Osteoblast (primary cell): ENCODE data around the gene CUX1. TPM values are rescaled to one million over a fixed set of nuclear protein-coding genes. Genes with fewer than 3 reads are reported as not detected.

Experiments
- DNase-seq: peaks from one replicate; pipeline ENCODE4 v3.0.0; 2011; ENCODE audit warnings: low spot score, mixed read lengths; ENCODE audit not compliant: insufficient read length; ENCODE audit errors: missing footprints
- H2AFZ ChIP-seq: 2 replicates; pipeline ENCODE4 v1.6.0; 2011; ENCODE audit warnings: mild to moderate bottlenecking, low read length
- H3K27ac ChIP-seq: 2 replicates; pipeline ENCODE4 v1.5.1; 2011; ENCODE audit warnings: mild to moderate bottlenecking, low read depth, low read length, moderate library complexity
- H3K27me3 ChIP-seq: 2 replicates; pipeline ENCODE4 v1.6.0; 2012; ENCODE audit warnings: mild to moderate bottlenecking, control low read depth, inconsistent platforms, low read length, moderate library complexity; ENCODE audit not compliant: insufficient read depth
- H3K36me3 ChIP-seq: 2 replicates; pipeline ENCODE4 v1.5.1; 2011; ENCODE audit warnings: mild to moderate bottlenecking, low read length, control low read depth, moderate library complexity; ENCODE audit not compliant: insufficient read depth
- H3K4me1 ChIP-seq: 2 replicates; pipeline ENCODE4 v1.5.1; 2011; ENCODE audit warnings: mild to moderate bottlenecking, low read length, control low read depth, moderate library complexity; ENCODE audit not compliant: insufficient read depth
- H3K4me2 ChIP-seq: 2 replicates; pipeline ENCODE4 v1.6.0; 2011; ENCODE audit warnings: mild to moderate bottlenecking, low read length; ENCODE audit not compliant: insufficient read depth
- H3K4me3 ChIP-seq: fragments of 200-600 bp; sonication (generic); 3 replicates; pipeline ENCODE4 v1.5.1; 2012; ENCODE audit warnings: mild to moderate bottlenecking, low read length, inconsistent platforms; ENCODE audit not compliant: insufficient read depth
- H3K79me2 ChIP-seq: 2 replicates; pipeline ENCODE4 v1.6.0; 2012; ENCODE audit warnings: mild to moderate bottlenecking, low read length, control low read depth, inconsistent platforms; ENCODE audit not compliant: insufficient read depth
- H3K9me3 ChIP-seq: 2 replicates; pipeline ENCODE4 v1.5.1; 2011; ENCODE audit warnings: low read depth, low read length, control low read depth
- H4K20me1 ChIP-seq: 2 replicates; pipeline ENCODE4 v1.6.0; 2012; ENCODE audit warnings: mild to moderate bottlenecking, low read length, control low read depth; ENCODE audit not compliant: insufficient read depth
- total RNA-seq: library from RNA; depleted of rRNA; stranded (reverse); fragments of >200 nt; gene quantifications from 2 replicates; pipeline ENCODE4 v1.2.3, GENCODE V29; 2012
- TF ChIP-seq, protein P1 (sequence below): IDR thresholded peaks from 2 replicates; pipeline ENCODE4 v1.5.1; 2011; ENCODE audit warnings: mild to moderate bottlenecking, low read depth, low read length, moderate library complexity; ENCODE audit errors: extremely low read depth

Gene CUX1
- total RNA-seq, 1 donor = 41.6 TPM

DNA sequence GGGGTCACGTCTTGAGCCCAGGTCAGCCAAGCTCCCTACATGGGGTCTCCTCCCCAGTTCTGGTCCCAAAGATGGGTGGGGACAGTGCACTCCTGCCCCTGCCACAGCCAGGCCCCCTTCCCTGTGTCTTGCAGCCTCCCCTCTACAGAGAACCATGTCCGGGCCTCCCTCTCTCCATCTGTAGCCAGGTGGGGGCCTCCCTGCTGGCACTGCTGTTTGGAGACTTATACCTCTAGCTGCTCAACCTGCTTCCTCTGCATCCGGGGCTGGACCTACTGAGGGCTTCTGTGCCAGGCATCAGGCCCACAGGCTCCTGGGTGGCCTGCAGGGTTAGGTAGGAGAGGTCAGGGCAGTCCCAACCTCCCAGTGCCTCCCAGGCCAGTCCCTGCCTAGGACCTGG, 477.2 kb downstream of the CUX1 start:
- Histone ChIP-seq H2AFZ (no peak overlapping the region), H3K36me3 (no peaks in the 10 kb centered on the region), H3K9me3 (no peaks in the 10 kb centered on the region), H3K27me3 (no peaks in the 10 kb centered on the region), H3K4me2 (no peak overlapping the region), H3K4me1 (no peaks in the 10 kb centered on the region), H4K20me1 (peaks cover 11% of the 10 kb centered on the region), H3K4me3 (no peak overlapping the region), H3K27ac (no peak overlapping the region), H3K79me2 (no peaks in the 10 kb centered on the region)
- TF ChIP-seq, protein P1, sequence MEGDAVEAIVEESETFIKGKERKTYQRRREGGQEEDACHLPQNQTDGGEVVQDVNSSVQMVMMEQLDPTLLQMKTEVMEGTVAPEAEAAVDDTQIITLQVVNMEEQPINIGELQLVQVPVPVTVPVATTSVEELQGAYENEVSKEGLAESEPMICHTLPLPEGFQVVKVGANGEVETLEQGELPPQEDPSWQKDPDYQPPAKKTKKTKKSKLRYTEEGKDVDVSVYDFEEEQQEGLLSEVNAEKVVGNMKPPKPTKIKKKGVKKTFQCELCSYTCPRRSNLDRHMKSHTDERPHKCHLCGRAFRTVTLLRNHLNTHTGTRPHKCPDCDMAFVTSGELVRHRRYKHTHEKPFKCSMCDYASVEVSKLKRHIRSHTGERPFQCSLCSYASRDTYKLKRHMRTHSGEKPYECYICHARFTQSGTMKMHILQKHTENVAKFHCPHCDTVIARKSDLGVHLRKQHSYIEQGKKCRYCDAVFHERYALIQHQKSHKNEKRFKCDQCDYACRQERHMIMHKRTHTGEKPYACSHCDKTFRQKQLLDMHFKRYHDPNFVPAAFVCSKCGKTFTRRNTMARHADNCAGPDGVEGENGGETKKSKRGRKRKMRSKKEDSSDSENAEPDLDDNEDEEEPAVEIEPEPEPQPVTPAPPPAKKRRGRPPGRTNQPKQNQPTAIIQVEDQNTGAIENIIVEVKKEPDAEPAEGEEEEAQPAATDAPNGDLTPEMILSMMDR = no peak
- peak; percentile 63 for DNase-seq

DNA sequence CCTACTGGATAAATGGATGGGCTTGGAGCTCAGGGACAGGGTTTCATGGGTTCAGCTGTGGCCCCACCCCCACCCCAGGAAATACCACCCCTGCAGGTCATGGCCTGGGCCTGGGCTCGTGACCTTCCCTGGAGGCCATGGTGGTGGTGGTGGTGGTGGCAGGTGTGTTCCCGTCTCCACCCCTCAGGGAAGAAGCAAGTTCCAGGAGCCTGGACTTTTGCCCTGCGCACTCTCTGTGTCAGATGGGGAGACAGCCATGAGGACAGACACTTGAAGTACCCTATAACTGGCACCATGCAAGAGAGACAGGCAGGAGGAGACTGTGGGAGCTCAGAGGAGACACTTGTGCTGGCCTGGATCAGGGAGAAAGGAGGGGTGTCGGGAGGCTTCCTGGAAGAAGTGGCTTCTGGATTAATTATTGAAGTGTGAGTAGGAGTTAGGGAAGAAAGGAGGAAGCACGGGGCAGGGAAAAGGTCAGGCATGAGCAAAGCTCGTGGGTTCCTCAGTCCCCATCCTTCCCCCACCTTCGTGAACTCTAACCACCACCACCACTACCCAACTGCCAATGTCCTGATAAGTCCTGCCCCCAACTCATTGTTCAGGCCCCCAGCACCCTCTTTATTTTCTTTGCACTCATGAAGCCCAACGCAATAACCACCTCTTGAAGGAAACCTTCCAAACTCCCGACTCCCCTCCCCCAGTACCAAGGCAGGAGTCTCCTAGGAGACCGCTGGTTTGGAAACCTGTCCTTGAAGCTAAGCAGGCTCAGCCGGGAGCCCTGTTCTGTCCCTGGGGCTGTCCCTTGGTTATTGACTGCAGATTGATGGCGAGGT, 478.1 kb downstream of the CUX1 start:
- no peak overlapping the region for H3K27ac ChIP-seq
- no peaks in the 10 kb centered on the region for H3K36me3 ChIP-seq
- DNase-seq = no peak
- H3K4me2 ChIP-seq = no peak overlapping the region
- no peaks in the 10 kb centered on the region for H3K9me3 ChIP-seq
- no peaks in the 10 kb centered on the region for H3K27me3 ChIP-seq
- TF ChIP-seq, protein P1 = no peak
- no peaks in the 10 kb centered on the region for H3K4me1 ChIP-seq
- H3K79me2 ChIP-seq = no peaks in the 10 kb centered on the region
- peaks cover 10% of the 10 kb centered on the region for H4K20me1 ChIP-seq
- H3K4me3 ChIP-seq = no peak overlapping the region
- H2AFZ ChIP-seq = no peak overlapping the region

DNA sequence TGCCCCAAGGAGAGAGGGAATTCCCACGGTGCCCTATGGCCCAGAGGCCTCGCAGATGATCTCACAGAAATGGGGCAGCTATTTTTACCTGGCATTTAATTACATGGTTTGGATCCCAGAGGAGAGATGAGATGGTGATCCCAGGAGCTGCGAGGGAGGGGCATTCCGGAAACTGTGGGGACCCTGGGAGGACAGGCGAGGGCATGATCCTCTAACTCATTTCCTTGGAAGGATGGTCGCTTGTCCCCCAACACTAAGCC, 478.7 kb downstream of the CUX1 start:
- H3K4me3 ChIP-seq = no peak overlapping the region
- peaks cover 5% of the 10 kb centered on the region for H4K20me1 ChIP-seq
- DNase-seq = no peak
- TF ChIP-seq, protein P1 = no peak
- no peaks in the 10 kb centered on the region for H3K79me2 ChIP-seq
- no peaks in the 10 kb centered on the region for H3K4me1 ChIP-seq
- H3K9me3 ChIP-seq = no peaks in the 10 kb centered on the region
- H2AFZ ChIP-seq = no peak overlapping the region
- no peaks in the 10 kb centered on the region for H3K36me3 ChIP-seq
- H3K27me3 ChIP-seq = no peaks in the 10 kb centered on the region
- no peak overlapping the region for H3K27ac ChIP-seq
- H3K4me2 ChIP-seq = no peak overlapping the region

DNA sequence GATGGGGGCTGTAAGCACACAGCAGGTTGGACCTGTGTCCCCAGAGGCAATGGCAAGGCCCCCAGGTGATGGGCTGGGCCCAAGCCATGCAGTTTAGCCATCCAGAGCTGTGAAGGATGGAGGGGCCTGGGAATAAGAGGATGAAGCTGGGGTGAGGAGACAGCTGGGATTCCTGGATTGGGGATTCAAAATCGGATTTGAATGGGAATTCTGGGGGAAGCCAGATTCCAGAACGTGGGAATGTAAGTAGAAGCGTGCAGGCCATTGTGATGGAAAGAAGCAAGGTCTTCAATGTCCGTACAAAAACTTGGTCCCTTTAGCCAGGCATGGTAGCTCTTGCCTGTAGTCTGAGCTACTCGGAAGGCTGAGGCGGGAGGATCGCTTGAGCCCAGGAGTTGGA, 479.1 kb downstream of the CUX1 start:
- H3K4me3 ChIP-seq = no peak overlapping the region
- H3K79me2 ChIP-seq = no peaks in the 10 kb centered on the region
- H4K20me1 ChIP-seq = peaks cover 3% of the 10 kb centered on the region
- H3K27me3 ChIP-seq = no peaks in the 10 kb centered on the region
- H3K4me1 ChIP-seq = no peaks in the 10 kb centered on the region
- no peaks in the 10 kb centered on the region for H3K36me3 ChIP-seq
- TF ChIP-seq, protein P1 = no peak
- no peak for DNase-seq
- H2AFZ ChIP-seq = no peak overlapping the region
- no peaks in the 10 kb centered on the region for H3K9me3 ChIP-seq
- H3K27ac ChIP-seq = no peak overlapping the region
- no peak overlapping the region for H3K4me2 ChIP-seq
